ELF-1 (cell line): ENCODE measurements around the gene FAM53A.

Source experiments
- DNase-seq: peaks from one replicate; pipeline ENCODE4 v3.0.0-alpha.2; 2016; ENCODE audit warnings: low read depth, low spot score

Gene FAM53A

DNA sequence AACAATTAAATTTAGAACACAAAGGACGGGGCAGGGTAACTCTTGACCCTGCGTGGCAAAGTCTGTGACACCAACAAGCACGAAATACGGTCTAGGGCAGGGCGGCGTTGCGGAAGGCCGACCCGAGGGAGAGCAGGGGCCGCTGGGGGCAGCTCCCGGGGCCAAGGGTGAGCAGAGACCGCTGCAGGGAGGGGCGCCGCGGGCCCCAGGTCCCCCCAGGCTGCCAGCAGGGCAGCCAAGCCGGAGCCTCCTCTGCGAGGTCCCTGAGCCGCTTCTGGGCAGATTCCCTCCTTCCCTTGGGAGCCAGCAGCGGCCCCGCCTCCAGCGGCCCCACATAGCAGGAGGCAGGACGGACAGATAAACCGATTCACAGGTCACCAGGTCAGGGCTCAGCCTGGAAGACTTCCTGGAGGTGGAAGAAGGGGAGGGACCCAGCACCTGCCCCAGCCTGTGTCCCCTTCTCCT lies 90.2 kb downstream of the FAM53A start:
- DNase-seq: peak; percentile 66

DNA sequence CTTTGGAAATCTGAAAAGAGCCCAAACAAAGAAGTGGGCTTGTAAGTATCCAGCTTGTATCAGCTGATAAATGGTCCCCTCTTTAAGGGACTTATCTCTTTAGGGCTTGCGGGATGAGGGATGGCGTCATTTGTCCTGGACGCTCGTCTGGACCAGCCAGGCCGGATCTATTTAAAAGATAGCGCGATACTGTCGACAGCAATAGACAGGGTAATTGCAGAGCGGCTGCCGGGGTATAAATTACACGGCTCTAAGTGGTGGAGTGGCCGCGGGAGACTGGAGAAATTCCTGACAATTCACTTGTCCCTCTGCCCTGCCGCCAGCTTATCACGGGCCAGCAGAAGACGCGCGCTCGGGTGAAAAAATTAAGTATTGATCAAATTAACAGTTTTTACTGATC lies 90.7 kb downstream of the FAM53A start:
- peak; percentile 42 for DNase-seq

DNA sequence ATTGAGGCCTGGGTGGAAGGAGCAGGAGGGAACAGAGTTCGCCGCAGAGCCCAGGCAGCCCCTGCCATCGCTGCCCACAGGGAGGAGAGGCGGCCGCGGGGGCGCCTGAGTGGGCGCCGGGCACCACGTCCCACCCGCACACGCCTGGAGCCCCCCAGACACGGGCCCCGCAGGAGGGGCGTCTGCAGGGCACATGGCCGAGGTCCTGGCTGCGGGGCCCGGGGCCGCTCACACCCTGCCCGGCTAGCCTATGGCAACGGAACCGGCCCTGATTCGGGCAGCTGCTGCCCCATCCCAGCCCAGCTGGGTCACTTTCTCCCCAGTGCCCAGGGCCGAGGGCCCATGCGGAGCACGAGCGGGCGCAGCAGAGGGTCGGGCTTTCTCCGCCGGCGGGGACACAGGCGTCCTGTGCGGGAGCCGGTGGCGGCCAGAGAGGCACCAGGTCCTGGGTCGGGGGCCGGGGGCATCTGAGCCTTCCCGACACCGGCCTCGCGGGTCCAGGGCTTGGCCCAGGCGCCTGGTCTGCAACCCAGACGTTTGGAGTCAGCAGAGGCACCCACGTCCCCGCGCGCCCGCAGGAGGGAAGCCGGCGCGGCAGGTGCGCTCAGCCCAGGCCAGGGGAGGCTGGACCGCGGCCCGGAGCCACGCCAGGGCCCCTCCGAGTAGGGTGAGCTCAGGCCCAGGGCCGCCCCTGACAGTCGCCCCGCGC lies 91.2 kb downstream of the FAM53A start:
- no peak for DNase-seq

DNA sequence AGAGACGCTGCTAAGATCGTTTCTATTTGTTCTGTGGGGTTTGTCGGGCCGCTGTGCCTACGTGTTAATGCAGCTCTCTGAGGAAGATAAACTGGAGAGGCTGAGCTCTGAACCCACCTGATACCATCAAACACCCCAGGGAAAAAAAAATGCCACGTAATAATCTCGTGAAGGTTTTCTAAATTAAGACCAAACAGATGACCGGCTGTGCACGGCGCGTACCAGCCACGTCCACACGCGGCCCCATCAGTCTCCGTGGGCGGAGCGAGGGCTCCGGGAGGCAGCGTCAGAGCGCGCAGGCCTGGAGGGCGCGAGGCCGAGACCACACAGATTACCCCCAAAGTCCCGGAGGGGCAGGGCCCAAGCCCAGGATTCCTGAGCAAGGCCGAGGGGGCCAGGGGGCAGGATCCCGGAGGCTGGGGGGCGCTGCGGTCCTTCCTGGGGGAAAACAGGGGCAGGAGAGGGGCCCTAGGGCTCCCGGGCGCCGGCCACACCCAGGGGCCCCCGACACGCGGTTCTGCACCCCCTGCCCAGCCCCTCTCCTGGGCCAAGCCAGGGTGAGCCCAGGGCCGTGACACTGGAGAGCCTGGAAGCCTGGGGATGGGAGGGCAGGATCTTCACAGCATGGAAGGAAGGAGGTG lies 91.9 kb downstream of the FAM53A start:
- no peak for DNase-seq

DNA sequence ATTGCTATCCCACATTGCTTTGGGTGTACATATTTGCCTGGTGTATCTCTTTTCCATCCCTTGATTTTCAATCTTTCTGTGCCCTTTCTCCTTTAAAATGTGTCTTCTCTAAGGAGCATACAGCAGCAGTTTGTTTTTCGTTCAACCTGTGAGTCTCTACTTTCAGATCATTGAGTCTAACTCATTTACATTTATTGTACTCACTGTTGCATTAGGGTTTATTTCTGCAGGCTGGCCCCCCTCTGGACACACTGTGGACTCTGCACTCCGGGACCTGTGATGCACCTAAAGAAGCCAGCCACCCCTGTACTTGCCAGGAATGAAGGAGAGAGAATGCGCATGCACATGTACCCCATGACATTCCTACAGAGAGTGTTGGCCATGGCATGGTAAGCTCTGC lies 93.0 kb downstream of the FAM53A start:
- no peak for DNase-seq

DNA sequence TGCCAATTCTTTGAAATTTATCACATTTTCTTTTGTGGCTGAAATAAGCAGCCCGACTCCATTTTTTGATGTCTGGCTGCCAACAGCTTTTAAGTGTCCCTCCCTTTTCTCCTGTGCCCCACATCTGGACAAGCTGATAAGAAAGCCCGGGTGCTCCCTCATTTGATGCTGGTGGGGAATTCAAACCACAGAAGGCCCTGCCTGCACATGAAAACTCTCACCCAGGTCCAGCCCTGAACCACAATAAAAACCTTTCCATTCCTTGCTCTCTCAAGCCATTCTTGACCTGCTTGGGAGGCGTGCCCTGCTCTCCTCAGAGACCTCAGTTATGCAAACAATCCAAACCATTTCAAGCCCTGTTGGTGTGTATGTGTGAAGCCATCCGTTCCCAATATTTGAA lies 93.9 kb downstream of the FAM53A start:
- DNase-seq: no peak
